HG03066 (cell line): ENCODE data around the gene SLC24A5.

Experiments used
- ATAC-seq: cut with Tn5 transposase; IDR thresholded peaks from one replicate; pipeline ENCODE4 v1.9.1; 2021; ENCODE audit warnings: low read depth; ENCODE audit not compliant: unreplicated experiment

Gene SLC24A5

GRCh38 chr15:48109856-48110531 is 10.8 kb upstream of the SLC24A5 start:
- ATAC-seq, result no peak

GRCh38 chr15:48112242-48112641 is 8.5 kb upstream of the SLC24A5 start:
- no peak for ATAC-seq

- ATAC-seq, result no peak
Measured at GRCh38 chr15:48119277-48119676, 1.5 kb upstream of the SLC24A5 start.

- no peak for ATAC-seq
Measured at GRCh38 chr15:48121849-48122248, 1.1 kb downstream of the SLC24A5 start.

GRCh38 chr15:48126667-48127355 is 6.0 kb downstream of the SLC24A5 start:
- no peak for ATAC-seq

- ATAC-seq, result no peak
Measured at GRCh38 chr15:48131324-48131723, 10.5 kb downstream of the SLC24A5 start.

- no peak for ATAC-seq
Measured at GRCh38 chr15:48132874-48133273, 12.1 kb downstream of the SLC24A5 start.

- ATAC-seq, result no peak
Measured at GRCh38 chr15:48143856-48144255, 23.1 kb downstream of the SLC24A5 start.

- ATAC-seq, result no peak
Measured at GRCh38 chr15:48144889-48145288, 24.1 kb downstream of the SLC24A5 start.

GRCh38 chr15:48145923-48146322 is 25.1 kb downstream of the SLC24A5 start:
- no peak for ATAC-seq

- ATAC-seq, result no peak
Measured at GRCh38 chr15:48147358-48147757, 26.6 kb downstream of the SLC24A5 start.

GRCh38 chr15:48149858-48150257 is 29.1 kb downstream of the SLC24A5 start:
- no peak for ATAC-seq

GRCh38 chr15:48153526-48153925 is 32.7 kb downstream of the SLC24A5 start:
- ATAC-seq, result no peak

GRCh38 chr15:48168616-48169015 is 47.8 kb downstream of the SLC24A5 start:
- no peak for ATAC-seq

GRCh38 chr15:48170981-48171380 is 50.2 kb downstream of the SLC24A5 start:
- ATAC-seq, result no peak

GRCh38 chr15:48175126-48175525 is 54.3 kb downstream of the SLC24A5 start:
- ATAC-seq, result no peak

- no peak for ATAC-seq
Measured at GRCh38 chr15:48176112-48176511, 55.3 kb downstream of the SLC24A5 start.

GRCh38 chr15:48176957-48177356 is 56.2 kb downstream of the SLC24A5 start:
- no peak for ATAC-seq

GRCh38 chr15:48177383-48177765 is 56.6 kb downstream of the SLC24A5 start:
- ATAC-seq, result peak; percentile 53

GRCh38 chr15:48177766-48178647 is 57.2 kb downstream of the SLC24A5 start, which contains the start of gene MYEF2:
Gene MYEF2, minus strand, starts transcription at chr15:48178295. Its CDS starts 58 bp downstream, at chr15:48178237.
- peak; percentile 64 for ATAC-seq

- ATAC-seq, result no peak
Measured at GRCh38 chr15:48178648-48178931, 57.8 kb downstream of the SLC24A5 start.
